Pancreas (tissue), 10 donors: ENCODE results near the gene PARVA. TPM values are rescaled to one million over a fixed set of nuclear protein-coding genes. Genes with fewer than 3 reads are reported as not detected.
A peak's percentile ranks its signal among the peaks of the same experiment; 100 is the strongest.
"Not testable (repeated sequence)": the region's sequence is repeated elsewhere in the genome, so short reads cannot be mapped to it uniquely, and the experiment has no call there.

Source experiments
- ATAC-seq, 4 donors: fragments of 200-7000 bp; cut with Tn5 transposase; one replicate each; pipeline versions ENCODE4 v1.8.0 to v1.9.1; 2020; ENCODE audit warnings: mild to moderate bottlenecking in 4 of 4, moderate library complexity in 4 of 4
- DNase-seq, 6 donors: peaks; one replicate each; pipeline ENCODE4 v3.0.0-alpha.2; 2020
- FAIRE-seq: peaks from 2 replicates; lab custom pipeline; 2012; peaks lifted over from hg19 to GRCh38; lab: Jason Lieb, UNC
- H3K27ac ChIP-seq, 4 donors: fragments of 200-600 bp; sonication (generic); 1 replicate in 3 of 4; 2 replicates in 1 of 4; pipeline versions ENCODE4 v1.5.0 to v1.8.0; 2020
- H3K27me3 ChIP-seq, 4 donors: fragments of 200-600 bp; one replicate each; pipeline ENCODE4 v1.8.0; 2021
- H3K36me3 ChIP-seq, 3 donors: fragments of 200-600 bp; sonication (generic) in 1 of 3; one replicate each; pipeline versions ENCODE4 v1.5.0 to v1.8.0; 2020 to 2021
- H3K4me1 ChIP-seq, 3 donors: fragments of 200-600 bp; one replicate each; pipeline ENCODE4 v1.8.0; 2021
- H3K4me3 ChIP-seq, 4 donors: fragments of 200-600 bp; sonication (generic) in 2 of 4; one replicate each; pipeline versions ENCODE4 v1.5.0 to v1.8.0; 2020 to 2021
- H3K9me3 ChIP-seq, 4 donors: fragments of 200-600 bp; one replicate each; pipeline ENCODE4 v1.8.0; 2021
- WGBS, 2 donors: extraction: QIAGEN DNeasy Blood & Tissue Kit; methylation state at CpG; one replicate each; pipeline ENCODE4 v1.1.7; 2013; 5-methylcytosine and 5-hydroxymethylcytosine counted together
- intact Hi-C, 3 donors: fragments of 100-400 bp; cut with DNase I; formaldehyde crosslinking; loops; one replicate each; pipeline versions ENCODE4 v1.11.1 to v1.14.2; 2022
- polyA plus RNA-seq, 2 donors: library from polyadenylated mRNA; stranded (reverse); fragments of 200-250 nt; gene quantifications; one replicate each; pipeline ENCODE4 v1.2.3, GENCODE V29; 2013
- total RNA-seq, 6 donors: library from RNA; stranded (reverse); fragmentation: NEBNext Ultra II Directional in 4 of 6; extraction: Animal tissue kit (Norgen Biotek cat#: 25700) in 4 of 6; gene quantifications; one replicate each; pipeline versions ENCODE4 v1.2.1 to v1.2.4, GENCODE V29; 2021 to 2023
- TF ChIP-seq, protein P1 (sequence below), 4 donors: fragments of 200-600 bp; sonication (generic) in 3 of 4; IDR thresholded peaks; one replicate each; pipeline versions ENCODE4 v1.5.0 to v1.8.0; 2021; ENCODE audit warnings: antibody characterized with exemption in 4 of 4
- donor health status: healthy with polysubstance abuse.
- donor health status: DM: no; HTN: no; CAD: no; lungs with moderate emphysema.
- donor health status: DM: no; HTN: no; CAD: no.
- donor health status: control.
- donor health status: control.
- donor health status: Bipolar disorder and iron deficiency.
- donor health status: DM: yes; HTN: yes; CAD: no.
- donor health status: DM: no; HTN: no; CAD: no.
- donor health status: DM: no; HTN: no; CAD: no.
- donor health status: DM: yes; HTN: yes; CAD: no.

PARVA gene
- total and polyA plus RNA-seq, 8 donors, result 12.4 to 61.9 (median 43.1) TPM

DNA sequence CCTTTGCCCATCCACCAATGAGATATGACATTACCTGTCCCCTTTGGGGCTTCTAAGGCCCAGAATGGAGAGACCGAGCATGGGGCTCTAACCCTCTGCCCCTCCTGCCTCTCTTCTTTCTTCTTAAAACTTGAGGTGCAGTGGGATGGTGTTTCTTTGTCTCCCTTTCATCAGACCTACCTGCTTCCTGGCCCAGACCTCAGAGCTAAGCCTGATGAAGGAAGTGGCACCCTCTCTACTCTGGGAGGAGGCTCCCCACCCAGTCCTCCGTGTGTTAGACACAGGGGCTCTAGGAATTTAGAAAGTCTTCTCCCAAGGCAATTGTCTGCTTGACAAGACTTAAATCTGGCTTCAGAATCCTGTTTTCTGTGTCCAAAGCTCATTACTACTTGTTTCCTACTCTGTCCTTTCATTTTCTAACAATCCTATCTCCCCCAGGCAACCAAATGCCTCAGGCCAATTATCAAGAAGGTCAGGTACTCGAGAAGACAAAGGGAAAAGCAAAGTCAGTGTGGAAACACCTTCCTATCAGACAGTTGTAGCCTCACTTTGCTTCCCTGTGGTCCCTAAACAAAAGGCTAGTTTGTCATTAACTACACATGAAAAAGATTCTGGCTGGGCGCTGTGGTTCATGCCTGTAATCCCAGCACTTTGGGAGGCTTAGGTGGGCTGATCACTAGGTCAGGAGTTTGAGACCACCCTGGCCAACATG is 20.3 kb upstream of the PARVA start:
- H3K4me3 ChIP-seq, result no peak overlapping the region
- peak overlapping the region; percentile 38 to 80 (median 56) for H3K27ac ChIP-seq
- H3K27me3 ChIP-seq, result no peaks in the 10 kb centered on the region
- TF ChIP-seq, protein P1, sequence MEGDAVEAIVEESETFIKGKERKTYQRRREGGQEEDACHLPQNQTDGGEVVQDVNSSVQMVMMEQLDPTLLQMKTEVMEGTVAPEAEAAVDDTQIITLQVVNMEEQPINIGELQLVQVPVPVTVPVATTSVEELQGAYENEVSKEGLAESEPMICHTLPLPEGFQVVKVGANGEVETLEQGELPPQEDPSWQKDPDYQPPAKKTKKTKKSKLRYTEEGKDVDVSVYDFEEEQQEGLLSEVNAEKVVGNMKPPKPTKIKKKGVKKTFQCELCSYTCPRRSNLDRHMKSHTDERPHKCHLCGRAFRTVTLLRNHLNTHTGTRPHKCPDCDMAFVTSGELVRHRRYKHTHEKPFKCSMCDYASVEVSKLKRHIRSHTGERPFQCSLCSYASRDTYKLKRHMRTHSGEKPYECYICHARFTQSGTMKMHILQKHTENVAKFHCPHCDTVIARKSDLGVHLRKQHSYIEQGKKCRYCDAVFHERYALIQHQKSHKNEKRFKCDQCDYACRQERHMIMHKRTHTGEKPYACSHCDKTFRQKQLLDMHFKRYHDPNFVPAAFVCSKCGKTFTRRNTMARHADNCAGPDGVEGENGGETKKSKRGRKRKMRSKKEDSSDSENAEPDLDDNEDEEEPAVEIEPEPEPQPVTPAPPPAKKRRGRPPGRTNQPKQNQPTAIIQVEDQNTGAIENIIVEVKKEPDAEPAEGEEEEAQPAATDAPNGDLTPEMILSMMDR (IDR thresholded peaks at IDR 0.05), result no peak
- H3K36me3 ChIP-seq, result no peaks in the 10 kb centered on the region
- peaks cover 19 to 56% (median 47%) of the 10 kb centered on the region in 3 donors for H3K4me1 ChIP-seq
- FAIRE-seq (no peak), DNase-seq (no peak), ATAC-seq (peak in 1 of 4 donors; percentile 8)
- intact Hi-C loops, result no loop called here
- WGBS, 2 donors, result 62 to 70% methylated on average over 4 of the region's 4 CpGs
- H3K9me3 ChIP-seq, result no peaks in the 10 kb centered on the region

DNA sequence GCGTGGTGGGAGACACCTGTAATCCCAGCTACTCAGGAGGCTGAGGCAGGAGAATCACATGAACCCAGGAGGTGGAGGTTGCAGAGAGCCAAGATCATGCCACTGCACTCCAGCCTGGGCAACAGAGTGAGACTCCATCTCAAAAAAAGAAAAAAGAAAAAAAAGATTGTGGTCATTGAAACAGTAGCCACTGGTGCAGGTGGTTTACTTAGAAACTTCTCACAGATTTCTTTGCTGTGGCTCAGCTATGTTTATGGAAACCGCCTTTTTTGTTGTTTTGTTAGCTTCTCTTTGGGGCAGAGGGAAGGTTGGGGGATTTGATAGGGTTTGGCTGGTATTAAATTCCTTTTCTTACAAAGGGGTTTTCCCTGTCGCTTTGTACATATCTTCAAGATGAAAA is 19.7 kb upstream of the PARVA start:
- H3K27me3 ChIP-seq, FAIRE-seq, H3K9me3 ChIP-seq, H3K36me3 ChIP-seq, intact Hi-C loops, H3K4me3 ChIP-seq, DNase-seq: not testable (repeated sequence)
- peak overlapping the region; percentile 44 to 80 (median 56) for H3K27ac ChIP-seq
- WGBS, 2 donors, result 46 to 62% methylated on average over 3 of the region's 3 CpGs
- H3K4me1 ChIP-seq, result peaks cover 19 to 62% (median 53%) of the 10 kb centered on the region in 3 donors
- ATAC-seq, result peak; percentile 45 to 63 (median 58)

DNA sequence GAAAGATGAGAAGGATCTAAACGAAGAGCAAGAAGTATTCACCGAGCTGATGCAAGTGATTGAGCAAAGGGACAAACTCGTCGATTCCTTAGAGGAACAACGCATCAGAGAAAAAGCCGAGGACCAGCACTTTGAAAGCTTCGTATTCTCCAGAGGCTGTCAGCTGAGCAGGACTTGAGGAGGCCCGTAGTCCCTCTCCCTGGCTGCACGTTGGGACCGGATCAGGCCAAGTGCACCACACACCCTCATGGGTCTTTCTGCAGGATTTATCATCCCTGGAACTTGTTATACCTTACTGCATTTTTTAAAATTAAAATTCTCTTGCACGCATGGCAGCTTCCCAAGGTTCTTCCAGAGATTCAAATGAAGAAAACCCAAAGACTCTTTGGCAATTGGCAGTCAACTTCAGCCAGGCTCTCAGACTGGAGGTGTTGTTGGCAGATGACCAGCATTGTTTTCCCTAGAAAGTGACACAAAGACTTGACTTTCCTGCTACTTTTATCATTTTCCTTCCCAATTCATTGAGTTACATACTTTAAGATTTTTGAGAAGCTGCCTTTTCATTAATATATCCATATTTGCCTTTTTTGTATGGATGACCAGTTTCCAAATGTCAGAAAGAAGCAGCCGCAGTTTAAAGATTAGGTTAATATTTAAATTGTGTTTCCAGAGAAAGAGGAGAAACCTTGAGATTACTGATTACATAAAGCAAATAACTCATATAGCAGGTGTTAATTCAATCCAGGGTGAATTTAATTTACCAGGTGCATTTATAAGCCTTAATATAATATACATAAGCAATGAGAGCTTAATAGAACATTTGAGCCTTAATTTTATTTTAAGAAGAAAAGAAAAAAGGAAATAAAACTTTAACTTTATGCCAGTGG is 18.8 kb upstream of the PARVA start:
- H3K27ac ChIP-seq, result peak overlapping the region; percentile 44 to 80 (median 56)
- FAIRE-seq (no peak), ATAC-seq (peak; percentile 54 to 74 (median 64)), DNase-seq (peak in 1 of 6 donors; percentile 23)
- H3K27me3 ChIP-seq, result no peaks in the 10 kb centered on the region
- no peak overlapping the region for H3K4me3 ChIP-seq
- intact Hi-C loops, result no loop called here
- TF ChIP-seq, protein P1 (IDR thresholded peaks at IDR 0.05), result no peak
- 37 to 40% methylated on average over 12 of the region's 12 CpGs for WGBS, 2 donors
- H3K9me3 ChIP-seq, result no peaks in the 10 kb centered on the region
- peaks cover 19 to 63% (median 54%) of the 10 kb centered on the region in 3 donors for H3K4me1 ChIP-seq
- no peaks in the 10 kb centered on the region for H3K36me3 ChIP-seq

DNA sequence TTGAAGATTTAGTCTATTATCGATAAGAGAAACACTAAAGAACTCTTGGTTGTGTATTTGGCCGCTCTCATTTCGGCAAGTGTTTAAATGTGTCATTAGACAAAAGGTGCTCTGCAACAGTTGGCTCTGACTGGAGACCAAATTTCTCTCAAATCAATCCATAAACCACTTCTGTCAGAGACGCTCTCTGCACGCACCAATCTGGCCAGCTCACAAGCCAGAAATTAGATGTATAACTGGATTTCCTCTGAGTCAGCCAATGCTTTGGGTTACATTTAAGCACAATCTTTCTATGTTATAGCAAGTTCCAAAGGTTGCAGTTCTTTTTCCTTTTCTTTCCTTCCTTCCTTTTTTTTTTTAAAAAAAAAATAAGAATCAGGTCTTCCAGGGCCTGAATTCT is 17.6 kb upstream of the PARVA start:
- no peaks in the 10 kb centered on the region for H3K27me3 ChIP-seq
- no peaks in the 10 kb centered on the region for H3K9me3 ChIP-seq
- no peak for FAIRE-seq

DNA sequence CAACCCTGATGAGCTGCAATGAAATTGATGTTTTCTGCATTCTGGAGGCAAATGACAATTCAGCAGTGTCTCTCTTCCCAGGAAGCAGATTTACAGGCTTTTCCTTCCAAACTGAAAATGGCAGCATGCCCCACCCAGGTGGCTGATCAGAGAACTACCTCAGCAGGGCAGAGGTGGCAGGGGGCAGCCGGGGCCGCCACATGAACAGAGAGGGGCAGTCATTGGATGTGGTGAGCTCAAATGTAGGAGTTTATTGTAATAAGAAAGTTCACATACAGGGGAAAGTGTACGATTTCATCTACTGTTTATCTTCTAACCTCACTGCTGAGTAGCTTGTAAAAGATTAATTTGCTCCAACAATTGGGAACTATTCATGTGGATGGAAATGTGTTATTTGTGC is 15.7 kb upstream of the PARVA start:
- no peak for DNase-seq
- no peaks in the 10 kb centered on the region for H3K9me3 ChIP-seq
- 60 to 64% methylated on average over 3 of the region's 3 CpGs for WGBS, 2 donors
- no peak overlapping the region for H3K27ac ChIP-seq
- no peak for ATAC-seq
- no peaks in the 10 kb centered on the region for H3K27me3 ChIP-seq
- TF ChIP-seq, protein P1 (IDR thresholded peaks at IDR 0.05), result no peak
- H3K4me1 ChIP-seq, result peaks cover 19 to 55% (median 54%) of the 10 kb centered on the region in 3 donors
- no peak overlapping the region for H3K4me3 ChIP-seq
- intact Hi-C loops, result no loop called here
- FAIRE-seq, result no peak
- H3K36me3 ChIP-seq, result no peaks in the 10 kb centered on the region

More for the DNA sequence above, 17.6 kb upstream of the PARVA start:
- Histone ChIP-seq H3K4me1 (peaks cover 19 to 63% (median 54%) of the 10 kb centered on the region in 3 donors), H3K36me3 (no peaks in the 10 kb centered on the region), H3K27ac (peak overlapping the region in 1 of 4 donors; percentile 65), H3K4me3 (no peak overlapping the region)
- WGBS, 2 donors, result 37 to 38% methylated on average over 5 of the region's 5 CpGs
- TF ChIP-seq, protein P1 (IDR thresholded peaks at IDR 0.05), result no peak
- intact Hi-C loops, result no loop called here
- no peak for DNase-seq
- no peak for ATAC-seq
